NB4 (cell line): ENCODE data around the gene NTRK2.

Experiments used
- POLR2A ChIP-seq: IDR thresholded peaks from 2 replicates; pipeline ENCODE4 v1.6.1; 2011; ENCODE audit warnings: mild to moderate bottlenecking; ENCODE audit not compliant: insufficient read length; ENCODE audit errors: extremely low read depth
- TF ChIP-seq, protein P1 (sequence below): IDR thresholded peaks from one replicate; pipeline ENCODE4 v1.5.1; 2012; ENCODE audit warnings: low read depth, low read length

DNA sequence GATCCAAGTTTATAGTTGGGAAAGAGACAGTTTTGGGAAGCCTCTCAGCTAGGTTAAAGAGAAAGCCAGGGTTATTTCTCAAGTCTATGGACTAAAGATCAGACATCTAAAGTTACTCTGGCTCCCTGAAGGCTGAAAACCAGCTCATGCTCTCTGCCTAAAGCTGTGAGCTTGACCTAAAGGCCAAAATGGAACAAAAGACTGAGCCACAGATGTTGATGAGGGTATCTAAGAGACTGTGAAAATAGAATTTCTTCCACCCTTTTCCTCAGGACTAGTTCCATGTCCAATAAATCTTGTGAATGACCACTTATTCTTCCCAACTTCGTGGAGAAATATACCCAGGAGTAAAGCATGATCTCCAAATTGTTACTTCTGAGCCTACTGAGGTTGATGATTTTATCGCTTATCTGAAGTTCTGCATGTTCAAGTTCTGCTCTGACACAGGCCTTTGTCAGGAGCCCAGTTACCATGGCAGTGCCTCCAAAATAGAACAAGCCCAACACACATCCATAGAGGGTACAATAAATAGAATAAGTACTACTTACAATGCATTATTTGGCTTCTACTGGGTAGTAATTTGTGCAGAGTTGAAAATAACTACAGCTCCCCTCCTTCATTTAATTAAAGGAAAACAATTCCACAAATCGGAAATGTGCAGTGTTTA lies 373.6 kb downstream of the NTRK2 start:
- TF ChIP-seq POLR2A, result no peak
- TF ChIP-seq, protein P1, sequence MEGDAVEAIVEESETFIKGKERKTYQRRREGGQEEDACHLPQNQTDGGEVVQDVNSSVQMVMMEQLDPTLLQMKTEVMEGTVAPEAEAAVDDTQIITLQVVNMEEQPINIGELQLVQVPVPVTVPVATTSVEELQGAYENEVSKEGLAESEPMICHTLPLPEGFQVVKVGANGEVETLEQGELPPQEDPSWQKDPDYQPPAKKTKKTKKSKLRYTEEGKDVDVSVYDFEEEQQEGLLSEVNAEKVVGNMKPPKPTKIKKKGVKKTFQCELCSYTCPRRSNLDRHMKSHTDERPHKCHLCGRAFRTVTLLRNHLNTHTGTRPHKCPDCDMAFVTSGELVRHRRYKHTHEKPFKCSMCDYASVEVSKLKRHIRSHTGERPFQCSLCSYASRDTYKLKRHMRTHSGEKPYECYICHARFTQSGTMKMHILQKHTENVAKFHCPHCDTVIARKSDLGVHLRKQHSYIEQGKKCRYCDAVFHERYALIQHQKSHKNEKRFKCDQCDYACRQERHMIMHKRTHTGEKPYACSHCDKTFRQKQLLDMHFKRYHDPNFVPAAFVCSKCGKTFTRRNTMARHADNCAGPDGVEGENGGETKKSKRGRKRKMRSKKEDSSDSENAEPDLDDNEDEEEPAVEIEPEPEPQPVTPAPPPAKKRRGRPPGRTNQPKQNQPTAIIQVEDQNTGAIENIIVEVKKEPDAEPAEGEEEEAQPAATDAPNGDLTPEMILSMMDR, result no peak
